GM18951 (cell line): ENCODE results near the gene SKOR1.

ENCODE experiments used
- POLR2A ChIP-seq: IDR thresholded peaks from 4 replicates; pipeline ENCODE4 v1.6.1; 2011; ENCODE audit warnings: mild to moderate bottlenecking; ENCODE audit not compliant: insufficient read length, insufficient read depth; ENCODE audit errors: extremely low read depth
- in situ Hi-C: fragments of 300-500 bp; cut with MboI; formaldehyde crosslinking; loops from one replicate; pipeline ENCODE4 v1.12.0; 2022; ENCODE audit warnings: low sequenced_read_pairs, mixed read lengths, inconsistent platforms; ENCODE audit not compliant: unreplicated experiment

SKOR1 gene

DNA sequence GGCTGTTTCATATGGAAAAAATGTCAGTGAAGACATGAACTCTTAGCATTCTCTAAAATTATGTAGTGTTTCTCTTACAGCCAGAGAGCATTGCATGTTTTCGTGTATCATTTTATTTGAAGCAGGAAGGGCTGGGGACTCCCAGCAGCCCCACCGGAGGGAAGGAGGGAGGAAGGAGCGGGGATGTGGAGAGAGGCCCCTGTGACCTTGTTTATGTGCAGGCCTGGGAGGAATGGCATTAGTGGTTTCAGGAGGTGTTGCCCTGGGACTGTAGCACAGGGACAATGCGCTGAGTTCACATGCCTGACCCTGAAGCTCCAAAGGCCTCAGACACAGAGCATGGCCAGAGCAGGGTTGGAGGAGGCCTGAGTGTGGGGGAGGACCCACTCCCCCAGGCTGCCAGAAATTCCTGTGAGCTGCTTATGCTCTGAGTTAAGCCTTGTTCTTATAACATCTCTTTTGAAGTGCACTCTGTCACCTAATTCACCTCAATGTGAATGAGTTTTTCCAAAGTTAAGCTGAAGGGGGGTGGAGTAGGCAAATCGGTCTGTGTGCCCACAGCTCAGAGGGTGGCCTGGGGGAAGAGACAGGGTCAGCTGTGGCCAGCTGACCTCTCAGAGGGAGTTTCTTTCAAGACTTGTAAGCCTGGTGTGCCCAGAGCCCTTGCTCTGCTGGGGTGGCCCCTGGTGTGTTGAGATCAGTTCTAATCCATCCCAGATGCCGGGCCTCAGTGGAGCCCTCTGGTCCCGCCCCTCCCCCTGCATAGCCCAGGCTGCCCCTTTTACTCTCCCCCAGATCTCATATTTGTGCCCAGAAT lies 18.5 kb downstream of the SKOR1 start:
- in situ Hi-C loops: no loop called here
- TF ChIP-seq POLR2A: no peak

DNA sequence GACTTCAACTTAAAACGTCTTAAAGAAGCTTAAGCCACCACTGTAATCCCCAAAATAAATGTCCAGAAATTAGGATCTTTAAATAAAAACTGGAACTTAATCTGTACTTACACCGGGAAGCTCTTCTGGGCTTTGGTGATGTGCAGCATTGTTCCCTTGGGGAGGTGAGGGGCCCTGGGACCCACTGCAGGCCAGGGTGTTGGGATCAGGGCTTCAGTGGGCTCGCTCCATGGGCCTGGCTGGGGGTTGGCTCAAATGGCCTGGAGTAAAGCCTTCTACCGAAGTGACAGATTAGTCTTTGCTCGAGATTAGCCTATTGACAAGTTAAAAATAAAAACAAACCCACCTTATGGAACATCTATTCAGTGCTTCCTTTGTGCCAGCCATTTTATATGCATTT lies 20.7 kb downstream of the SKOR1 start:
- TF ChIP-seq POLR2A: no peak
- in situ Hi-C loops: no loop called here

DNA sequence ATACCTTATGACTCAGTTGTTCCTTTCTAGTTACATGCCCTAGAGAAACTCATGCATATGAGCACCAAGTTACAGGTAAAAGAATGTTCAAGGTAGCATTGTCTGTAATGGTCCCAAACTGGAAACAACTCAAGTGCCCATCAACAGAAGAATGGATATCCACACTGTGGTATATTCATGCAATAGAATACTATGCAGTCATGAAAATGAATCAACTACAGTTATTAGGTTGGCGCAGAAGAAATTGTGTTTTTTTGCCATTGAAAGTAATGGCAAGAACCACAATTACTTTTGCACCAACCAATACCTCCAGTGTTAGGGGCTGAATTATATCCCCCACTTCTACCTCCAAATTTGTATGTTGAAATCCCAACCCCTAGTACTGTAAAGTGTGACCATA lies 24.2 kb downstream of the SKOR1 start:
- in situ Hi-C loops: no loop called here
- TF ChIP-seq POLR2A: no peak

DNA sequence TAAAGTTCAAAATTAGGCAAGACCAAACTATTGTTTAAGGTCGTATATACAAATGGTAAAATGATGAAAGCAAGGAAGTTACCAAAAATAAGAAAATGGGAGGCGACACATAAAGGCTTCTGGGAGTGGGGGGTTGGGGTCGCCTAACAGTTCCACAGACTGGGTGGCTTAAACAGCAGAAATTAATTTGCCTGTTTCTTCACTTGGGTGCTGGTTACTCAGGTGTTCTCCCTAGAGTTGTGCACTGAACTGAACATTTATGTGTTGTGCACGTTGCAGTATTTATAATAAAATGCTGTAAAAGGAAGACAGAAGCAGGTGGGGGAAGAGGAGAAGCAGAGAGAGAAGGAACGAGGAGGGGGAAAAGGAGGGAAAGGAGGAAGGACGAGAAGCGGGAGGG lies 25.0 kb downstream of the SKOR1 start:
- in situ Hi-C loops: loop anchor here (25.0 kb wide), 1 partner anchor 312 kb away; no protein-coding TSS in a partner anchor
- no peak for TF ChIP-seq POLR2A

DNA sequence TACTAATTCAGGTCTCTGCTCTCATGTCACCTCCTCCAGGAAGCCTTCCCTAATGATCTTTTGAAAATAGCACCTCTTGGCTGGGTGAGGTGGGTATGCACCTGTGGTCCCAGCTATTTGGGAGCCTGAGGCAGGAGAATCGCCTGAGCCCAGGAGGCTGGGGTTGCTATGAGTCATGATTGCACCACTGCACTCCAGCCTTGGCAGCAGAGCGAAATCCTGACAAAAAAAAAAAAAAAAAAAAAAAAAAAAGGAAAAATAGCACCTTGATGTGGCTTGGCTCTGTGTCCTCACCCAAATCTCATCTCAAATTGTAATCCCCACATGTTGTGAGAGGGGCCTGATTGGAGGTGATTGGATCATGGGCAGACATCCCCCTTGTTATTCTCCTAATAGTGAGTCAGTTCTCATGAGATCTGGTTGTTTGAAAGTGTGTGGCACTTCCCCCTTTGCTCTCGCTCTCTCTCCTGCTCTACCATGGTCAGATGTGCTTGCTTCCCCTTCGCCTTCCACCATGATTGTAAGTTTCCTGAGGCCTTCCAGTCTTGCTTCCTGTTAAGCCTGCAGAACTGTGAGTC lies 25.8 kb downstream of the SKOR1 start:
- no peak for TF ChIP-seq POLR2A
- in situ Hi-C loops: loop anchor here (25.0 kb wide), 1 partner anchor 311 kb away; no protein-coding TSS in a partner anchor

DNA sequence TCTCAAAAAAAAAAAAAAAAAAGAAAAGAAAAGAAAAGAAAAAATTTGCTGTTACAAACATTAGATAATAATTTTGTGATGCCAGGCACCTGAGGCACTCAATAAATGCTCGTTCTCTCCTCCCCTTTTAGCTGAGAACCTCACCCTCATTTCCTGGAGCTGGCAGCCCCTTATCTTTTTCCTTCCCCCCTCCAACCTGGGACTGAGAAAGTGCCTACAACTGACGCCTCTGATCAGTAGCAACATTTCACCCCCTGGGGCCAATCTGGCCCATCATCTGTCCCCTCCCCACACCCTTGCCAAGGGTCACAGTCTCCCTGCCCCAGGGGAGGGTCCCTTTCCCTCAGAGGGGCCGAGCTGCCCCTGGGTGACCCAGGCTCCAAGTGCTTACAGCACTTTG lies 27.1 kb downstream of the SKOR1 start:
- in situ Hi-C loops: loop anchor here (25.0 kb wide), 1 partner anchor 310 kb away; no protein-coding TSS in a partner anchor
- TF ChIP-seq POLR2A: no peak

DNA sequence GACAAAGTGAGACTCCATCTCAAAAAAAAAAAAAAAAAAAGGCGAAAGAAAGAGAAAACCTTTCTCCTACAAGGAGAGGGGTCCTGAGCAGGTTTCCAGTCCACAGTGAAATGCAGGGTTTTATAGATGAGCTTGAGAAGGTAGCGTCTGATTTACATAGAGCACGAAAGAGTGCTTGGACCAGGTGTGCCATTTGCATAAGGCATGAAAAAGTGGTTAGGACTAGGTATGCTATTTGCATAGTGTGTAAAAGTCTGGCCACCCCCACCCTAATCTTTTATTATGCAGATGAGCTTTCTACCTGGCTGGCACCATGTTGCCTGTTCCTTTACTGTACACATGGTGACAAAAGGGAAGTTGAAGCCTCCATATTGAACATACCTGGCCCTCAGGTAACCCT lies 28.1 kb downstream of the SKOR1 start:
- no peak for TF ChIP-seq POLR2A
- in situ Hi-C loops: loop anchor here (25.0 kb wide), 1 partner anchor 309 kb away; no protein-coding TSS in a partner anchor

DNA sequence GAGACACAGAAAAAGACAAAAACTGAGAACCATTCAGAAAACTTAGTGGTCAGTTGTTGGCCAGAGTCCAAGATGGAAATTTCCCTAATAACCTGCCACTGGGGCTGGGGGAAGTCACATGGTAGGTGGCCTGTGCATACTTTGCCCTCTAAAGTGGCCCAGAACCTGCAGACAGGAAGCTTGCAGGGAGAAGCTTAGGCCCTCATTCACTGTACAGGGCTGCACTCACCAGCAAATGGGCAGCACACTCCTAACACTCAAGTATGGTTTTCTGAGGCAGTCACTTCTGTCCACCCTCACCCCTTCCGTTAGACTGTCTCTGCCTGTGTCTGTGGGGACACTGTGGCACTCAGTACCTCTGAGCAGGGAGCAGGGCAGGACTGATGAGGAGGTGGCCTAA lies 29.0 kb downstream of the SKOR1 start:
- in situ Hi-C loops: loop anchor here (25.0 kb wide), 1 partner anchor 308 kb away; no protein-coding TSS in a partner anchor
- no peak for TF ChIP-seq POLR2A

DNA sequence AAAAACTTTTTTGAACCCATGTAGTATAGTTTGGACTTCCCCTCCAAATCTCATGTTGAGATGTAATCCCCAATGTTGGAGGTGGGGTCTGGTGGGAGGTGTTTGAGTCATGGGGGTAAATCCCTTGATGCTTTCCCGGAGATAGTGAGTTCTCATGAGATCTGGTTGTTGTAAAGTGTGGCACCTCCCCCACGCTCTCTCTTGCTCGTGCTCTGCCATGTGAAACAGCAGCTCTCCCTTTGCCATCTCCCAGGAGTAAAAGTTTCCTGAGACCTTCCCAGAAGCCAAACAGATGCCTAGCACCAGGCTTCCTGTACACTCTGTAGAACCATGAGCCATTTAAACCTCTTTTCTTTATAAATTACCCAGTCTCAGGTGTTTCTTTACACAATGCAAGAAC lies 30.5 kb downstream of the SKOR1 start:
- TF ChIP-seq POLR2A: no peak
- in situ Hi-C loops: loop anchor here (25.0 kb wide), 1 partner anchor 306 kb away; no protein-coding TSS in a partner anchor

DNA sequence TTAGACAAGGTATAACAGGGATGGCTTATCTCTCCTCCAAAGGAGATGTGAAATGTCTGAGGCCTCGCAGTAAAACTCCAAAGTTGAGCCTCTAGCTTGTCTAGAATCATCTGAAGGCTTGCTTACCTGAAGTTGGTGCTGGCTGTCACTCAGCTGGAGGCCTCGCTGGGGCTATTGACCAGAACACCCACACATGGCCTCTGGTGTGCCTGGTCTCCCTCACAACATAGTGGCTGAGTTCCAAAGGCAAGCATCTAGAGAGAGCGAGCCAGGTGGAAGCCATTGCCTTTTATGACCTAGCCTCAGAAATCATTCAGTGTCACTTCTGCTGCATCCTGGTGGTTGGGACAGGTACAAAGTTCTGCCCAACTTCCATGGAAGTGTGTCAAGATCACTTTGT lies 31.9 kb downstream of the SKOR1 start:
- in situ Hi-C loops: loop anchor here (25.0 kb wide), 1 partner anchor 305 kb away; no protein-coding TSS in a partner anchor
- TF ChIP-seq POLR2A: no peak

DNA sequence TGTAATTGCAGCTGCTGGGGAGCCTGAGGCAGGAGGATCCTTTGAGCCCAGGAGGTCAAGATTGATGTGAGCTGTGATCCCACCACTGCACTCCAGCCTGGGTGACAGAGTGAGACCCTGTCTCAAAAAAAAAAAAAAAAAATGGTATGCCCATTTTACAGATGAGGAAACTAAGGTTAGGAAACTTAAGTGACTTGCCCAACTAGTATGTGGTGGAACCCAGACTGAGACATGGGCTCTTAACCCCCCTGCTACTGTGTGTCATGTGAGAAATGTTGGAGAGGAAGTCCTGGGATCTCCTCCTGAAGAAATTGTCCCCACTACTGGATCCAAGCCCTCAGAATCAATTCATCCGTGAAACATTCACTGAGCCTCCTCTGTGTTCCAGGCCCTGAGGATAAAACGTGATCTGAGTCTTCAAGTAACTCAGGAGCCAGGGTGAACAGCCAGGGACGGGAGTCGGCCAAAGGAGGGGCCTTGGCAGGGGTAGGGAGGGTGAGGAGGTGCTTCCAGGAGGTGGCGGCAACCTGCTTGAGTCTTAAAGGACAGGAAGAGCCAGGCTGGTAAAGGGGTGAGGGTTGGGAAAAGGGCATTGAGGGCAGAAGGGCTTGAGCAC lies 34.1 kb downstream of the SKOR1 start:
- no peak for TF ChIP-seq POLR2A
- in situ Hi-C loops: loop anchor here (25.0 kb wide), 1 partner anchor 303 kb away; no protein-coding TSS in a partner anchor

DNA sequence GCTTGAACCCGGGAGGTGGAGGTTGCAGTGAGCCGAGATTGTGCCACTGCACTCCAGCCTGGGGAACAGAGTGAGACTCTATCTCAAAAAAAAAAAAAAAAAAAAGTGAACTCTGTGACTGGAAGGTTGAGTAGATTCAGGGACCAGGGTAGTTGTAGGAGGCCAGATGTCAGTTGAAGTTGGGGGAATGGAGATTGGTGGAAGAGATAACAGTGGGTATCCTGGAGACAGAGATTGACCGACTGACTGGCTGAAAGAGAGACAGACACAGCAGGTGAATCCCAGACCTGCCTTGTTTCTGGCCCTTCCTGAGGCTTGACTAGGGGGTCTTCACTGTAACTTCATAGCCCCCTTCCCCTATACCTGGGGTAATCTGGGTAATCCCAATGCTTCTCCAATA lies 36.7 kb downstream of the SKOR1 start:
- in situ Hi-C loops: loop anchor here (25.0 kb wide), 1 partner anchor 300 kb away; no protein-coding TSS in a partner anchor
- TF ChIP-seq POLR2A: no peak

DNA sequence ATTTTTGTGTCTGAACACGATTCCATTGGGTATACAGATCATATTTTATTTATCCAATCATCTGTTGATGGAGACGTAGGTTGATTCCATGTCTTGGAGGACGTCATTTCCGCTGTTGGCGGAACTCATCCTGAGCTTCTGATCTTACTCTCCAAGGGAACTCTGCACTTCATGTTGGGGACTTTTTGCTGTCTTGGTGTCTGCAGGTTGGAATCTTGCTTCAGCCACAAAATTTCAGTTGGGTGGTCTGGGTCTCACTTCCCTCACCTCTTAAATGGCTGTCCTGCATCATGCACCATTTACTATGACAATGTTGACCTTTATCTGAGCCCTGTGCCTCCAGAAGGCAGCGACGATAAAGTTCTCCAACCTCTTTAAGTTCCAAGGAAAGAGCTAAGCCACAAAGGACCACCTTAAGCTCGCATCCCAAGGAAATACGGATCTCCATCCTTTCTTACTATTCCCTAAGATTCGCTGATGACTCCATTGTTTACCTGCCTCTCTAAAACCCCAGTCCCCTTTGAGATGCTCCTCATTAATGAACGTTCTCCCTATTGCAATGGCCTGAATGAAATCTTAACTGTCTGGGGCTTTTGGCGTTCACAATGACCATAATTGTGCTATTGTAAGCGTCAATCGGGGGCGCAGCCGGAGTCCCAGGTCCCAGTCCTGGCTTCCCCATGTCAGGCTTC lies 37.6 kb downstream of the SKOR1 start:
- in situ Hi-C loops: loop anchor here (25.0 kb wide), 1 partner anchor 299 kb away; no protein-coding TSS in a partner anchor
- TF ChIP-seq POLR2A: no peak
